Measurements from ENCODE around the gene BCDIN3D. TPM values are rescaled to one million over a fixed set of nuclear protein-coding genes. Genes with fewer than 3 reads are reported as not detected.

The BCDIN3D gene
- total and polyA plus RNA-seq, 2 donors = 4.4 to 5.8 TPM

DNA sequence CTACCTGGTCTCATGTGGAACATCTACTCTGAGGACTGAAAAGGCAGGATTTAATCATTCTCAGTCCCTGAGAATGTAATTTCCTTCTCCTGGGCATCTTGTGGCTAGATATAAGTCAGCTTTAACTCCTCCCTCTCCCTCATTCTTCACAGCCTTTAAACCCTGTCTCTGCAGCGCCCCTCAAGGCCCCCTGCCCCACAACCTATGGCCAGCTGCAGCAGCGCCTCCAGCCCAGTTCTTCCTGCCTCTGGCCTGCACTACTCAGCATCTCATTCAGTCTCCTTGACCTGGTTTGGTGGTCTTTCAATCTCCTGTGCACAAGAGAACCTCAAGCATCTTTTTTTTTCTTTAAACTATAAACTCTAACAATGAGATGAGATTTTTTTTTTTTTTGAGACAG lies 44.0 kb downstream of the BCDIN3D start:
- no peak overlapping the region for H3K27ac ChIP-seq (ENCODE audit: low read depth)
- H3K36me3 ChIP-seq (ENCODE audit: insufficient read depth) = peaks cover 6% of the 10 kb centered on the region
- H3K4me1 ChIP-seq (ENCODE audit: insufficient read depth) = no peaks in the 10 kb centered on the region
- 77% methylated on average over 2 of the region's 2 CpGs for WGBS
- no peak for DNase-seq (ENCODE audit: extremely low spot score)
- H3K4me3 ChIP-seq (ENCODE audit: low read depth, low read length) = no peak overlapping the region

DNA sequence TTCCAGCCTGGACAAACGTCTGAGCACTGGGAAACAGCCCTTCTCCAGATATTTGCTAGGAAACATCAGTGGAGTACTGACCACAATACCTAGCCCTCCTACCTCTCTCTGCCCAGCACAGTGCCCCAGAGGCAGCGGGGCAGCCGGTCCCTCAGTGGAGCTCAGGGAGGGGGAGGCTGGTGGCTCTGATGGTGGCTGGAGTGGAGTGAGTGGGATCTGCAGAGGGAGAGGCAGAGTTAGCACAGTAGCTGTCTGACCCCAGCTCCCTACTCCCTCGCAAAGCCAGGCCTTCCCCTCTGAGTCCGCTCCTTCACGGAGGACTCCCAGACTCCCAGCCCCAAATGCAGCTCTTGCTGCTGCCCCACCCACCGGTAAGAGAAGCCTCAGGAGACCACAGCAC lies 44.7 kb downstream of the BCDIN3D start:
- no peak for DNase-seq (ENCODE audit: extremely low spot score)
- Histone ChIP-seq H3K4me3 (ENCODE audit: low read depth, low read length) (no peak overlapping the region), H3K27ac (ENCODE audit: low read depth) (no peak overlapping the region), H3K4me1 (ENCODE audit: insufficient read depth) (no peaks in the 10 kb centered on the region), H3K36me3 (ENCODE audit: insufficient read depth) (peaks cover 6% of the 10 kb centered on the region)
- 81% methylated on average over 7 of the region's 7 CpGs for WGBS

DNA sequence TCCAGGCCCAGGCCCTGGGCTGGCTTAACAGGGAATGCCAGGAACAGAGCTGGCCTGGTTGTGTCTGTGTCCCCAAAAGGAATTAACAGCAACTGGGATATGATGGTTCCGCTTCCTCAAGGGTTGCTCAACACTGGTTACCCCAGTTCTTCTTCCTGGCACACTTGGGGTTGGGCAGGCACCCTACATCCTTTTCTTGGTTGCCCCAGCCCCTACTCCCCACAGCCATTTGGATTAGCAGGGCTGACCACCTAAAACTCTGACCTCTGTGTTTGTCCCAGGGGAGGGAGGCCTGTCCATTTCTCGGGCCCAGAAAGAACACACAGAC lies 45.5 kb downstream of the BCDIN3D start:
- peaks cover 6% of the 10 kb centered on the region for H3K36me3 ChIP-seq (ENCODE audit: insufficient read depth)
- 86% methylated on average over 2 of the region's 2 CpGs for WGBS
- H3K4me3 ChIP-seq (ENCODE audit: low read depth, low read length) = no peak overlapping the region
- no peak overlapping the region for H3K27ac ChIP-seq (ENCODE audit: low read depth)
- no peaks in the 10 kb centered on the region for H3K4me1 ChIP-seq (ENCODE audit: insufficient read depth)
- DNase-seq (ENCODE audit: extremely low spot score) = no peak

DNA sequence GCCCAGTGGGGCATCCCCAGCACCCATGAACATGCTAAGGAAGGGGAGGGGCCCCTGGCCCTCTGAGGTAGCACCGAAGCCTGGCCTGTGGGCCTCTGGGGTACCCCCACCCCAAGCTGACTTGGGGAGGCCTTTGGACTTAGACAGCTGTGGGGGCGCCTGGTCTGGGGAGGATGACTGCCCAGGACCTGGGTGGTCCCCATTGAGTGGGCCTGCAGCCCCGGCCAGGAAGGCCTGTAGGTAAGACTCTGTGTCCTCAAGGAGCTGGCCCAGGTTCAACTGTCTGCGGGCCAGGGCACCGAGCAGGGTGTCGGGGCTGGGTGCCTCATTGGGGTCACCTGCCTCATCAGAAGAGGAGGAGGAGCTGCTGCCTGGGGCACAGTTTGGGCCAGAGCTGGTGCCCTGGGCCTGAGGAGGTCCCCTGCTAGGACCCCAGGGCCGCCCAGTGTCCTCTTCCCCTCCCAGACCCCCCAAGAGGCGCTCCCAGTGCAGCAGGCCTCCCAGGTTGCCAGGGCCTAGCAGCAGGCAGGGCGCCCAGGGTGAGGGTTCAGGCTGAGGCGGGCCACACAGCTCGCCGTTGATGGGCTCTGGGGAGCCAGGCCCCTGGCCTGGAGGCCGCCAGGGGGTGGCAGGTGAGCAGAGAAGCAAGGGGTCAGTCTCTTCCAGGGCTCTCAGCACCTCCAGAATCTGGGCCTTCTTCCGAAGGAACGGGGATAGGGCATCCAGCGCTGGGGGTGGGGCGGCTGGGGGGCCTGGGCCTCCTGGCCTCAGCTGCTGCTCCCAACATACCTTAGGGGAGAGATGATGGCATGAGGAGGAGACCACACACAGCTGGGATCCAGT lies 46.1 kb downstream of the BCDIN3D start:
- Histone ChIP-seq H3K27ac (ENCODE audit: low read depth) (no peak overlapping the region), H3K36me3 (ENCODE audit: insufficient read depth) (peaks cover 10% of the 10 kb centered on the region), H3K4me1 (ENCODE audit: insufficient read depth) (no peaks in the 10 kb centered on the region), H3K4me3 (ENCODE audit: low read depth, low read length) (no peak overlapping the region)
- 89% methylated on average over 17 of the region's 17 CpGs for WGBS
- no peak for DNase-seq (ENCODE audit: extremely low spot score)

DNA sequence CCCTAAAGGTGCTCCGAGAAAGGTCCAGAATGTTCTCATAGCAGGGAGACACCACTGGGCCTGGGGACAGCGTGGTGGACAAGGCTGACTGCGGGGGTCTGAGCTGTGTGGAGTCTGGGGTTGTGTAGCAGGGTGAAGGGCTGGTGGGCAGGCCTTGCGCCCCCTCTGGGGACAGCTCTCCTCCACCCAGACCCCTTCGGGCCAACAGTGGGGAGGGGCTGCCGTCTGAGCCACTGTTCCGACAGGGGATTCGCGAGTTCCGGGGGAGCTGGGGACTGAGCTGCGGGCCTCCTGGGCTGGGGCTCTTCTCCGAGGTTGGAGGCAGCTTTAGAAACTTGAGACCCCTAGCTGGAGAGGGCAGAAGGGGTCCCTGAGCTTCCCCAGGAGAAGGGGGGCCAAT lies 46.8 kb downstream of the BCDIN3D start:
- WGBS = 87% methylated on average over 12 of the region's 12 CpGs
- Histone ChIP-seq H3K36me3 (ENCODE audit: insufficient read depth) (peaks cover 12% of the 10 kb centered on the region), H3K4me1 (ENCODE audit: insufficient read depth) (no peaks in the 10 kb centered on the region), H3K4me3 (ENCODE audit: low read depth, low read length) (no peak overlapping the region), H3K27ac (ENCODE audit: low read depth) (no peak overlapping the region)
- DNase-seq (ENCODE audit: extremely low spot score) = no peak

DNA sequence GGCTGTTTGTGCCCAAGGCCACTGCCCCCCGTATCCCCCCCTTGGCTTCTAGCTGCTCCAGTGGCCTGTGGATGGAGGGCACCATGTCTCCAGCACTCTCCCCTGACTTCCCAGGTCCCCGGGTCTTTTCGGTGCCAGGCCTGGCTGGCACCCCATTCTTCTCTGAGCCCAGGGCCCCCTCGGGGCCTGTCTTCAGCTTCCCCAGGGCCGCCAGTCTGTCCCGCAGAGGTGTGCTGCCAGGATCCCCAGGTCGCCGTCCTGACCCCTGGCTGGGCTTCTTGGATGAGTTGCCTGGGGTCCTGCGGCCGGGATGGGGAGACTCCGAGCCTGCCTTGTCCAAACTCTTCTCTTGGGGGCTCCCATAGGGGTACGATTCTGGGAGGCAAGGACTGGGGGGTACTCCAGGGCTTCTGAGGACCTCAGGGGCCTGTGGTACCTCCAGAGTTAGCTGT lies 47.2 kb downstream of the BCDIN3D start:
- no peak overlapping the region for H3K27ac ChIP-seq (ENCODE audit: low read depth)
- no peak for DNase-seq (ENCODE audit: extremely low spot score)
- WGBS = 89% methylated on average over 12 of the region's 12 CpGs
- H3K4me3 ChIP-seq (ENCODE audit: low read depth, low read length) = no peak overlapping the region
- peaks cover 12% of the 10 kb centered on the region for H3K36me3 ChIP-seq (ENCODE audit: insufficient read depth)
- no peaks in the 10 kb centered on the region for H3K4me1 ChIP-seq (ENCODE audit: insufficient read depth)

DNA sequence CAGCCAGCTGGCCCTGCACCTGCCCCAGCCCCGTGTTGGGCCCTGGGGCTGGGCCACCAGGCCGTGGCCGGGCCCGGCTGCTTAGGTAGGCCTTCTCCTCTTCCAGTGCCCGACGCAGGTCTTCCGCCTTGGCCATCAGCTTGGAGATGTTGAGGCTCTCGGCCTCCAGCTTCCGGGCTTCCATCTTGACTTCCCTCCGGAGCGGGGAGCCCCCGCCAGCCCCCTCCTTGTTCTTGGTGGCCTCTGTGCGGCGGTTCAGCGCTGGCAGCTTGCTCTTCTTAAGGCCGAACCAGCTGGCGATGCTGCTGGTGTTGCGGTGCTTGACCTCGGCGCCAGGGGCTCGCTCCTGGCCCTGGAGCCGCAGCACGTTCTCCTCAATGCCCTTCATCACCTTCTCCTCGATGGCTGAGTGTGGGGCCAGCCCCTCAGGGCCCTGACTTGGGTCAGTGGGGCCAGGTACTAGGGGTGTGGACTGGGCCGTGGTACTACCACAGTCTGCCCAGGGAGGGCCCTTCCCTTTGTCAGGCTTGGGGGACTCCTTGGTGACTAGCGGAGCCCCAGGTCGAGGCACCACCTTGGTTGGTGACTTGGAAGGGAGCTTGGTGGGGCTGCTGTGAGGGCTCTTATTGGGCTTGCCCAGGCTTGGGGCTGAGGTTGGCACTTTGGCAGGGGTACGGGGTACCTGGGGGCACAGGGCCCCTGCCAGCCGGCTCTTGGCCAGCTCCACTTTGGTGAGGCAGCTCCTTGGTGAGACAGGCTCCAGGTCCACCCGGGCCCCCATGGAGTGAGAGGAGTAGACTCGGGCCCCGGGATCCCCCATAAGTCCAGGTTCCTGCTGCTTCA lies 47.9 kb downstream of the BCDIN3D start:
- Histone ChIP-seq H3K4me3 (ENCODE audit: low read depth, low read length) (no peak overlapping the region), H3K36me3 (ENCODE audit: insufficient read depth) (peaks cover 12% of the 10 kb centered on the region), H3K4me1 (ENCODE audit: insufficient read depth) (no peaks in the 10 kb centered on the region), H3K27ac (ENCODE audit: low read depth) (no peak overlapping the region)
- 93% methylated on average over 32 of the region's 32 CpGs for WGBS
- no peak for DNase-seq (ENCODE audit: extremely low spot score)

DNA sequence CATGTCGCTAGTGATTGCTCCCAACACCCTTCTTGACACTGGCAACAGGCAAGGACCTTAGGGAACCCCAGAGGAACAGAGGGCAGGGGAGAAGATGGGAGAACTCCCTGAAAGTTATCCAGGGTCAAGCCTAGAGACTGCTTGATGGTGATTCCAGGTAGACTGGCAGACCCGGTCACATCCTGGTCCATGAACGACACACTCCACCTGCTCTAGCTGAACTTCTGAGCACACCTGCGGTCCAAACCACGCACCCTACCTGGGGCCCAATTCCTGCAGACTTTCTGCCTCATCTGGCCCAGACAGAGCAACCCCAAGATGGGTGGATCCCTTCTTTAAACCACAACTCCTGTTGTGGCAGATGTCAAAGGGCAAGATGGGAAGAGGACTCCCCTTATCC lies 48.9 kb downstream of the BCDIN3D start:
- peaks cover 12% of the 10 kb centered on the region for H3K36me3 ChIP-seq (ENCODE audit: insufficient read depth)
- H3K4me1 ChIP-seq (ENCODE audit: insufficient read depth) = no peaks in the 10 kb centered on the region
- H3K27ac ChIP-seq (ENCODE audit: low read depth) = no peak overlapping the region
- no peak overlapping the region for H3K4me3 ChIP-seq (ENCODE audit: low read depth, low read length)
- DNase-seq (ENCODE audit: extremely low spot score) = no peak
- WGBS = 92% methylated on average over 5 of the region's 5 CpGs

DNA sequence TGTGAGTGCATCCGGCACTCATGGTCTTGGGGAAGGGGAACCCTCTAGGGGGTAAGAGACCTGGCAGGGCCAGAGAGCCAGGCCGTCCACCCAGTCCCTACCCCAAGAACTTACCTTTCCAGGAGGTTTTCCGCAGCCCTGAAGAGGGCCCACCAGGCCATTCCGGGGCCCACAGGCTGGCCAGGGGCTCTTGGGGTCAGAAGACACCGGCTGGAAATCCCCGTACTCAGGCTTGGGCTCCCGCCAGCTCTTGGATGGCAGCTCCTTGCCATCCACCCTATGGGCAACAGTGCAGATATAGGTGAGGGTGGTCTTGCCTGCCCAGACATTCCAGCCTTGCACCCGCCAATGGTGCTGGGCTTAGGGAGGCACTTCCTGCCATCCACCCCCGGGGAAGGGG lies 49.3 kb downstream of the BCDIN3D start:
- DNase-seq (ENCODE audit: extremely low spot score) = no peak
- Histone ChIP-seq H3K36me3 (ENCODE audit: insufficient read depth) (peaks cover 12% of the 10 kb centered on the region), H3K4me3 (ENCODE audit: low read depth, low read length) (no peak overlapping the region), H3K4me1 (ENCODE audit: insufficient read depth) (no peaks in the 10 kb centered on the region), H3K27ac (ENCODE audit: low read depth) (no peak overlapping the region)
- 88% methylated on average over 9 of the region's 9 CpGs for WGBS

DNA sequence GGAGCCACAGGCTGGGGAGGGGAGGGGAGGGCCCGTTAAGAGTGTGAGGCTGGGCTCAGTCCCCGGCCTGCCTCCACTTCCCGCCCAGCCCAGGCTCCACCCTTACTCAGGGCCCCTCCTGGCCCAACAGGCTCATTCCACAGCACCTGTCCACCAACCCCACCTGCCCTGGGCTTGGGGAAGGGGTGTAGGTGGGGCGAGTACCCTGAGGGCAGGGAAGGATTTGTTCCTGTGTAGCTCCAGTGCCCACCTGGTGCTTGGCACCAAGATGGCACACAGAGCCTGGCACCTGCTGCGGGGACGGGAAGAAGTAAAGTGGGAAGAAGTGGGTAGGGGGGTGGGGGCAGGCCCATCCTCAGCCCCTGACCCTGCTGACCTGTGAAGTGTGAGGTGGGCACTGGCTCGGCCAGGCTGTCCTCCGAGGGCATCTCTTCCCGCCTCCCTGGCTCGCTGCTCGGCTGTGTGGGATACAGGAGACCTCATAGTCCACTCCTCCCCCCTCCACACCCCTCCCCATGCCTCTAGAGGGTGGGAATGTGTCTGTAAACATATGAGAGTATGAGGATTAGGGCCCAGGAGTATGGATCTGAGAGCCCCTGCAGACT lies 49.8 kb downstream of the BCDIN3D start:
- no peak for DNase-seq (ENCODE audit: extremely low spot score)
- H3K36me3 ChIP-seq (ENCODE audit: insufficient read depth) = peaks cover 10% of the 10 kb centered on the region
- WGBS = 85% methylated on average over 11 of the region's 11 CpGs
- H3K4me1 ChIP-seq (ENCODE audit: insufficient read depth) = no peaks in the 10 kb centered on the region
- no peak overlapping the region for H3K4me3 ChIP-seq (ENCODE audit: low read depth, low read length)
- no peak overlapping the region for H3K27ac ChIP-seq (ENCODE audit: low read depth)

DNA sequence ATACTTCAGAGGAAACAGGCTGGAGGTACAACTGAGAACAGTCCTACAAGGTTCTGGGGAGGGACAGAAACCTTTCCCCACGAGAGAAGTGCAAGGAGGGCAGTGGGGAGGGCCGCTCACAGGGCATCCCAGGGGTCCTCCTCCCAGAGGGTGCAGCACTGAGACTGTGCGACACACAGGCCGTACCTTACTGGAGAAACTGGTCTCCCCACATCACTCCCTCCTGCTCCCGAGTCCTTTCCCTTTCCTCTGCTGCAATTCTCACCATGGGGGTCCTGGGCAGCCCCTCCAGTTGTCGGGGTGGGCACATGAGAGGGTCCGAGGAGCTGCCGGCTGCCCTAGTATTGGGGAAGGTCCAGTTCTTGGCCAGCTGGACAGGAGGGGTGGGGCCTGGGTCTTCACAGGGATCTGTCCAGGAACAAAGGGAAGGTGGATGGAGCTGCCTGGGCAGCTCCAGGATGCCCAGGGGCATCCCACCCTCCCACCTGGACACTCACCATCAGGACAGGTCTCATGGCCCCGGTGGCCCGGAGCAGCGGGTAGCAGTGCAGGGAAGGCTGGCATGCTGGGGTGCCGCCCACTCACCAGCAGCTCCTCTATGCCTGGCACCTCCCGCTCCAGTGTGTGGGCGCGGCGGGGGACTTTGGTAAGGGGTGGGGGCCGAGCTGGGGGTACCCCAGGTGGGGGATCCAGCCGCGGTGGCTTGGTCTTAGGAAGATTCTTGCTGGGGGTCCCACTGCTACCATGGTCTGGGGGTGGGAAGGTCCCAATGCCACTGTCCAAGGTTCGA lies 50.5 kb downstream of the BCDIN3D start:
- peaks cover 8% of the 10 kb centered on the region for H3K36me3 ChIP-seq (ENCODE audit: insufficient read depth)
- H3K4me3 ChIP-seq (ENCODE audit: low read depth, low read length) = no peak overlapping the region
- H3K27ac ChIP-seq (ENCODE audit: low read depth) = no peak overlapping the region
- WGBS = 94% methylated on average over 20 of the region's 20 CpGs
- no peaks in the 10 kb centered on the region for H3K4me1 ChIP-seq (ENCODE audit: insufficient read depth)
- no peak for DNase-seq (ENCODE audit: extremely low spot score)

DNA sequence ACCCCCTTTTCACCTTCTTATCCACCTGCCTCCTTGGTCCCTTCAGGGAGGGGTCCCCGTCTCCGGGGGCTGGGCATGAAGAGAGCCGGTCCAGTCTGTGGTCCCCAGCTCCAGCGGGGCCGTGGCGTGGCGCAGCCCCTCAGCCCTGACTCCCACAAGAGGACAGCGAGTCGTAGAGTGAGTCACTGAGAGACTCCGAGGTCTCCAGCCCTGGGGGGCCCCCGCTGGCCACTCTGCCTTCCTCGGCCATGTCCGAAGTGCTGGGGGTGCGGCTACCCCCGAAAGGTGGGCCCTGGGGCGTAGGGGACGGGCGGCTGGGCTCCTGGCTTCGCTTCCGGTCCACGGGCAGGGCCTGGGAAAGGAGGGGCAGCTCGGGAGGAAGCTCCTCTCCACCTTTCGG lies 51.2 kb downstream of the BCDIN3D start:
- Histone ChIP-seq H3K4me1 (ENCODE audit: insufficient read depth) (no peaks in the 10 kb centered on the region), H3K27ac (ENCODE audit: low read depth) (no peak overlapping the region), H3K36me3 (ENCODE audit: insufficient read depth) (peaks cover 6% of the 10 kb centered on the region), H3K4me3 (ENCODE audit: low read depth, low read length) (no peak overlapping the region)
- WGBS = 87% methylated on average over 23 of the region's 23 CpGs
- DNase-seq (ENCODE audit: extremely low spot score) = no peak
